ENCODE data around the gene HMX1.

The HMX1 gene

GRCh38 chr4:8840006-8840793 lies 31.4 kb downstream of the HMX1 start:
- DNase-seq (ENCODE audit: low read depth) = no peak

DNA sequence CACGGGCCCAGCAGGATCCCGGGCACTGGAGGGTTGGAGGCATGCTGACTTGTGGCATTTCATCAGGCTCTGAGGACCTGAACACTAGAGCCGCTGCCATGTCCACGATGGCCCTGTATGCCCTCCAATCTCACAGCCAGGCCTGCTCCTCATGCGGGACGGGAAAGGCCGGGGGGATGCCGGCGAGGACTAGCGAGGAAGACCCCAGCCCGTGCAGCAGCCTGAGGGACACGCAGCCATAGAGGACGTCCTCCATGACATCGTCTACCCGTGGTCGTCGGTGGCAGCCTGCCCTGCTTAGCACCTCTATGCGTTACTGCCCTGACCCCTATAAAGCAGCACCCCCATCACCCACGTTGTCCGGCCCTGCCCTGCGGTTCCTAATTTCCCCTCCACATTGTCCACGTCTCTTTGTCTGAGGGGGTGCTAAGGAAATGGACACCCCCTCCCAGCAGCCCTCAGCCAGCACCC lies 32.6 kb downstream of the HMX1 start:
- no peak for DNase-seq (ENCODE audit: low read depth)

DNA sequence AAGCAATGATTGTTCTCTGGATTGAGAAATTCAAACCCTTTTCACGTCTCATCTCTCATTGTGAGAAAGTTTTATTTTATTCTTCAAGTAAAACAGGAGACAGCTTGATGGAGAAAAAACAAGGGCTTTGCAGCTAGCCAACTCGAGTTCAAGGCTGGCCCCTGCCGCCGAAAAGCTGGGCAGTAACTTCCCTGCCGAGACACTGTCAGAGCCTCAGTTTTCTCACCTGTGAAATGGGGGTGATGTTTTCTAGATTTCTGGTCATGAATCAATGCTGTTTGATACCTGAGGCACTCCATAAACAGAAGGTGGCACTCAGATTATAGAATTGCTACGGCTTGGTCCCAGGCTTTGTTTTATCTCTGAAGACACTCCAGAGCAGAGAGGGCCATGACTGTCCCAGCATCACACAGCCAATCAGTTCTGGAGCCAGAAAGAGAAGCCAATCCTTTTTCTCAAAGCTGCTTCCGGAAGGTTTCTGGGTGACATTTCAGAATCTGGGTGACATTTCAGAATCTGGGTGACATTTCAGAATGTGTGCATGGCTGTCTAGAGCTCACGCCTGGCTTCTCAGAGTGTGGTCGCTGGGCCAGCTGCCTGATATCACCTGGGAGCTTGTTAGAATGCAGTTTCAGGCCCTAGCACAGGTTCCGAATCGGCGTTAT lies 33.2 kb downstream of the HMX1 start:
- DNase-seq (ENCODE audit: low read depth) = no peak

- DNase-seq (ENCODE audit: low read depth) = no peak
These were observed 34.3 kb downstream of the HMX1 start for GRCh38 chr4:8837181-8837841.

DNA sequence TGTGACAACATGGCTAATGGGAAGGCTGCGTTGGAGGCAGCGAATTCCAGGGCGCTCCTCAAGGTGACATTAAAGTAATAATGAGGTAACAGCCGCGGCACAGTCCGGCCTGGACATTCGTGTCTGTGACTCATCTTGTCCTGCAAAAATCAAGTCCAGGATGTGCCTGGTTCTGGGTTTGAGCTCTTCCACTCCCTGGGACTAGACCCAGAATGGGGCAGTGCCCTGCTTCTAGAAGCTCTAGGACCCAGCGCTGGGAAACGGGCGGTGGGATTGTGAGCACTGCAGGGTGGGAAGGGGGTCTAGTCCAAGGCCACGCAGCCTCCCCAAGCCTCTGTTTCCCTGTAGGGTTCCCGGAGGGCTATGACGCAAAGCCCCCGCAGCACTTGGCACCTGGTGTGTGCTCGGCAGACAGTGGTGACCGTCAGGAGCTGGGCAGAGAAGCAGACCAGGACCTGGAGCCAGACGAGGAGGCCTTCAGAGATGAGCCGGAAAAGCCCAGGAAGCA lies 34.9 kb downstream of the HMX1 start:
- no peak for DNase-seq (ENCODE audit: low read depth)

GRCh38 chr4:8835521-8836365 lies 35.9 kb downstream of the HMX1 start:
- no peak for DNase-seq (ENCODE audit: low read depth)

- DNase-seq (ENCODE audit: low read depth) = no peak
These were observed 36.9 kb downstream of the HMX1 start for GRCh38 chr4:8834681-8835220.

GRCh38 chr4:8832113-8832915 lies 39.3 kb downstream of the HMX1 start:
- DNase-seq (ENCODE audit: low read depth) = no peak

GRCh38 chr4:8831221-8832112 lies 40.2 kb downstream of the HMX1 start:
- no peak for DNase-seq (ENCODE audit: low read depth)

- DNase-seq (ENCODE audit: low read depth) = no peak
These were observed 40.9 kb downstream of the HMX1 start for GRCh38 chr4:8830611-8831200.

DNA sequence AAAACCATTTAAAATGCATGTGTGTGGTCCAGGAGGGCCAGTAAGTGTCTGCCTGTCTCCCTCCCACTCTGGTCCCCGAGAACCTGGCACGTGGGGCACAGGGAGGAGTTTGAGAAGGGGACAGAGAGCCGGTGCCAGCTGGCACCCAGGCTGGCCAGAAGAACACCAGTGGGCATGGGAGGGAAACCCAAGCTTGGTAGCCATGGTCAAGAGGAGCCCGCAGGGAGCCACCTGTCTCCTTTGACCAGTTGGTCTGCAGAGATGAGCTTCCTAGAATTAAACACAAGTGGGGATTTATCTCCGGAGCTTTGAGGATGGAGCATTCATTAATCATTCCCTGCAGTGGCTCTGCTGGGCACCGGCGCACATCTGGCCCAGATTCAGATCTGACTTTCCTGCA lies 41.6 kb downstream of the HMX1 start:
- DNase-seq (ENCODE audit: low read depth) = no peak

GRCh38 chr4:8829584-8829983 lies 42.1 kb downstream of the HMX1 start:
- no peak for DNase-seq (ENCODE audit: low read depth)

GRCh38 chr4:8828869-8829268 lies 42.8 kb downstream of the HMX1 start:
- DNase-seq (ENCODE audit: low read depth) = no peak

- no peak for DNase-seq (ENCODE audit: low read depth)
These were observed 50.3 kb downstream of the HMX1 start for GRCh38 chr4:8821151-8821950.

DNA sequence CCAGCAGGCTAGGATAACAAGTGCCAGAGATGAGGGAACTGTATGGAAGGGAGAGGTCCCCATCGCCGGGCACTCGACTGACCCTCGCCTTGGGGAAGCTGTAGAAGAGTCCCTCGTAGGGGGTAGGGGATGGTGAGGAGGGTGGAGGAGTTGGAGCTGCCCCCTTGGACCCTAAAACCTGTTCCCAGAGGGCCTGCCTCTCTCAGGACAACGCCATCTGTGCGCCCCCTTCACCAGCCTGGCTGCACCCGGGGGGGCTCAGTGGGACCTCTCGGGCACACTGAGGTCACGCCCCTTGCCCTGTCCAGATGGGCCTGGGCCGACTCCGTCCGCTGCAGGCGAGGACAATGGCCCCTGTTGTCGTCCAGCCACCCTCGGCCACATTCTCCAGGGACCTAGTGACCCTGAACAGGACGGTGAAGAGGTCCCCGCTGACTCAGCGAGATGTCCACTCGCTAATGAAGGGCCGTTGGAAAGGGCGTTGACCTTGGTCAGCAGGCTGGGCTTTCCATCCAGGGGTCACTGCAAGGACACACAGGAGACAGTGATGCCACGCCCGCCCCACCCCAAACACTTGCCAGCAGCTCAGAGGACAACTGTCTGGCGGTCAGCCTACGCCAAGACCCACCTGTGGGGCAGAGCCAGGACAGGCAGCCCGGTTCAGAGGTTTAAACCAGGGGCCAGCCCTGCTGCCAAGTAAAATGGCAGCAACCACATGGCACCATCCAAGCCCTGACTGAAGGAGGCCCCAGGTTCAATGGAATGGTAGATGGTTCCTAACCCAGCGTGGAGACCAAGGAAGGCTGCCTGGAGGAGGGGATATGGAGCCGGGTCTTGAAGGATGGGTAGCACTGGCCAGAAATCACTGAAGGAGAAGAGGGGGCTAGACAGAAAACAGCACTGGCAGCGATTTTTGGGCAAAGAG lies 51.2 kb downstream of the HMX1 start:
- no peak for DNase-seq (ENCODE audit: low read depth)

GRCh38 chr4:8819473-8820177 lies 52.0 kb downstream of the HMX1 start:
- DNase-seq (ENCODE audit: low read depth) = no peak

DNA sequence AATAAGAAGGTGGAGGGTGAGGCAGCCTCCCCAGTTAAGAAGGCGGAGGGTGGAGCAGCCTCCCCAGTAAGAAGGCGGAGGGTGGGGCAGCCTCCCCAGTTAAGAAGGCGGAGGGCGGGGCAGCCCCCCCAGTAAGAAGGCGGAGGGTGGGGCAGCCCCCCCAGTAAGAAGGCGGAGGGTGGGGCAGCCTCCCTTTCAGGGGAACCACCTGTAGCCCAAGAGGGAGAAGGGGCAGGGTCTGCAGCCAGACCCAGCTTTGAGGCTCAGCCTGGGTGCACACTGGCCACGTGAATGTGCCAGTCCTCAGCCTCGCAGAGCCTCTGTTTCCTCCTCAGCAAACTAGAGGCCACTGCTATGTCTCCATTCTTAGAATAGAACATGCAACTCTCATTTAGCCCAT lies 52.6 kb downstream of the HMX1 start:
- DNase-seq (ENCODE audit: low read depth) = no peak
